Fibroblast of lung (primary cell): Measurements from ENCODE around the gene TBX1. TPM values are rescaled to one million over a fixed set of nuclear protein-coding genes. Genes with fewer than 3 reads are reported as not detected.

Source experiments
- DNase-seq, 2 donors: peaks; one replicate each; pipeline versions ENCODE4 v3.0.0 to v3.0.0-alpha.2; 2010; ENCODE audit warnings: low read depth in 2 of 2
- H2AFZ ChIP-seq: 2 replicates; pipeline ENCODE4 v1.5.1; 2012; ENCODE audit warnings: low read length, control low read depth, inconsistent platforms
- H3K27ac ChIP-seq: 2 replicates; pipeline ENCODE4 v1.5.1; 2011; ENCODE audit warnings: low read length, control low read depth; ENCODE audit not compliant: insufficient read depth
- H3K27me3 ChIP-seq: 2 replicates; pipeline ENCODE4 v1.5.1; 2011; ENCODE audit warnings: mild to moderate bottlenecking, low read length; ENCODE audit not compliant: control insufficient read depth, insufficient read depth
- H3K36me3 ChIP-seq: 2 replicates; pipeline ENCODE4 v1.5.1; 2011; ENCODE audit warnings: low read length; ENCODE audit not compliant: control insufficient read depth, insufficient read depth
- H3K4me1 ChIP-seq: 2 replicates; pipeline ENCODE4 v1.5.1; 2011; ENCODE audit warnings: low read length; ENCODE audit not compliant: control insufficient read depth, insufficient read depth; ENCODE audit errors: extremely low read depth
- H3K4me2 ChIP-seq: 2 replicates; pipeline ENCODE4 v1.5.1; 2011; ENCODE audit warnings: low read length, control low read depth; ENCODE audit not compliant: insufficient read depth; ENCODE audit errors: extremely low read depth
- H3K4me3 ChIP-seq, 4 experiments: fragments of 200-600 bp in 1 of 4; sonication (generic) in 1 of 4; replicated peaks in 1 of 4; 2 replicates each; pipeline ENCODE4 v1.5.1; 2011 to 2016; ENCODE audit warnings: low read length in 4 of 4, low read depth in 3 of 4, mild to moderate bottlenecking in 3 of 4, control low read depth in 2 of 4, inconsistent platforms in 1 of 4, mixed read lengths in 1 of 4; ENCODE audit not compliant: insufficient read depth in 1 of 4; ENCODE audit errors: control extremely low read depth in 1 of 4
- H3K79me2 ChIP-seq: 2 replicates; pipeline ENCODE4 v1.5.1; 2012; ENCODE audit warnings: mild to moderate bottlenecking, low read length, inconsistent platforms; ENCODE audit not compliant: control insufficient read depth, insufficient read depth
- H3K9ac ChIP-seq: 2 replicates; pipeline ENCODE4 v1.5.1; 2011; ENCODE audit warnings: mild to moderate bottlenecking, low read length, control low read depth; ENCODE audit not compliant: insufficient read depth
- H3K9me3 ChIP-seq: 2 replicates; pipeline ENCODE4 v1.5.1; 2012; ENCODE audit warnings: low read depth, low read length; ENCODE audit not compliant: control insufficient read depth, insufficient read depth
- H4K20me1 ChIP-seq: 2 replicates; pipeline ENCODE4 v1.5.1; 2011; ENCODE audit warnings: low read length; ENCODE audit not compliant: control insufficient read depth, insufficient read depth; ENCODE audit errors: extremely low read depth
- CTCF ChIP-seq, 2 donors: IDR thresholded peaks in 1 of 2; conservative IDR thresholded peaks in 1 of 2; 1 replicate in 1 of 2; 2 replicates in 1 of 2; pipeline ENCODE4 v1.5.1; 2011 to 2012; ENCODE audit warnings: low read length in 2 of 2, control low read depth in 1 of 2, inconsistent platforms in 1 of 2, low read depth in 1 of 2, mild to moderate bottlenecking in 1 of 2
- EZH2 ChIP-seq: IDR thresholded peaks from 2 replicates; pipeline ENCODE4 v1.5.1; 2012; ENCODE audit warnings: low read length, control low read depth, mild to moderate bottlenecking; ENCODE audit errors: missing control alignments
- polyA plus RNA-seq, 2 donors: library from polyadenylated mRNA; depleted of rRNA in 1 of 2; stranded (reverse) in 1 of 2; unstranded in 1 of 2; fragments of >200 nt; gene quantifications; 2 replicates each; pipeline ENCODE4 v1.2.1, GENCODE V29; 2011 to 2012; ENCODE audit warnings: missing spikeins in 1 of 2
- total RNA-seq: library from RNA; depleted of rRNA; stranded (reverse); fragments of >200 nt; gene quantifications from 2 replicates; pipeline ENCODE4 v1.2.1, GENCODE V29; 2014

Gene TBX1
- total and polyA plus RNA-seq, 2 donors (not counting 1 experiment from before 2014, with no cell fraction given), result not detected

- H3K4me1 ChIP-seq, result no peaks in the 10 kb centered on the region
- H3K79me2 ChIP-seq, result no peaks in the 10 kb centered on the region
- H3K4me3 ChIP-seq, result no peak overlapping the region
- no peak overlapping the region for H3K9ac ChIP-seq
- H3K27ac ChIP-seq, result no peak overlapping the region
- TF ChIP-seq CTCF (conservative IDR thresholded peaks at IDR 0.05 in 1 of 2, IDR thresholded peaks at IDR 0.05 in 1 of 2; ENCODE audit: low read depth in 1 of 2, low read length in 2 of 2), result no peak
- peak; percentile 48 for TF ChIP-seq EZH2
- H3K27me3 ChIP-seq, result peaks cover 61% of the 10 kb centered on the region
- no peaks in the 10 kb centered on the region for H3K36me3 ChIP-seq
- no peak overlapping the region for H2AFZ ChIP-seq
- no peak overlapping the region for H3K4me2 ChIP-seq
- no peak for DNase-seq
- H4K20me1 ChIP-seq, result no peaks in the 10 kb centered on the region
- H3K9me3 ChIP-seq, result no peaks in the 10 kb centered on the region
These were observed 7.1 kb downstream of the TBX1 start for GRCh38 chr22:19767427-19768341.

GRCh38 chr22:19769393-19769715 is 8.8 kb downstream of the TBX1 start:
- no peak for TF ChIP-seq CTCF (conservative IDR thresholded peaks at IDR 0.05 in 1 of 2, IDR thresholded peaks at IDR 0.05 in 1 of 2; ENCODE audit: low read depth in 1 of 2, low read length in 2 of 2)
- no peak for TF ChIP-seq EZH2
- no peak for DNase-seq
- Histone ChIP-seq H2AFZ (no peak overlapping the region), H3K36me3 (no peaks in the 10 kb centered on the region), H3K9me3 (no peaks in the 10 kb centered on the region), H3K4me3 (no peak overlapping the region), H3K9ac (no peak overlapping the region), H3K27ac (no peak overlapping the region), H3K27me3 (peaks cover 53% of the 10 kb centered on the region), H4K20me1 (no peaks in the 10 kb centered on the region), H3K79me2 (no peaks in the 10 kb centered on the region), H3K4me2 (no peak overlapping the region), H3K4me1 (no peaks in the 10 kb centered on the region)

GRCh38 chr22:19770349-19771220 is 10.0 kb downstream of the TBX1 start:
- H3K27ac ChIP-seq, result no peak overlapping the region
- H3K4me2 ChIP-seq, result no peak overlapping the region
- H3K9me3 ChIP-seq, result no peaks in the 10 kb centered on the region
- H2AFZ ChIP-seq, result no peak overlapping the region
- TF ChIP-seq EZH2, result peak; percentile 54
- no peak for TF ChIP-seq CTCF (conservative IDR thresholded peaks at IDR 0.05 in 1 of 2, IDR thresholded peaks at IDR 0.05 in 1 of 2; ENCODE audit: low read depth in 1 of 2, low read length in 2 of 2)
- no peaks in the 10 kb centered on the region for H3K4me1 ChIP-seq
- no peaks in the 10 kb centered on the region for H4K20me1 ChIP-seq
- H3K79me2 ChIP-seq, result no peaks in the 10 kb centered on the region
- H3K9ac ChIP-seq, result no peak overlapping the region
- no peaks in the 10 kb centered on the region for H3K36me3 ChIP-seq
- no peak for DNase-seq
- peaks cover 42% of the 10 kb centered on the region for H3K27me3 ChIP-seq
- no peak overlapping the region for H3K4me3 ChIP-seq
